HG03108 (cell line): ENCODE measurements around the gene MICAL2.

Experiments
- ATAC-seq: cut with Tn5 transposase; IDR thresholded peaks from one replicate; pipeline ENCODE4 v1.9.1; 2021; ENCODE audit warnings: moderate library complexity; ENCODE audit not compliant: unreplicated experiment

MICAL2 gene

GRCh38 chr11:12077535-12078280 lies 32.7 kb upstream of the MICAL2 start:
- ATAC-seq = no peak

- ATAC-seq = no peak
These were observed 30.4 kb upstream of the MICAL2 start for GRCh38 chr11:12079726-12080556.

GRCh38 chr11:12083380-12083779 lies 27.0 kb upstream of the MICAL2 start:
- no peak for ATAC-seq

GRCh38 chr11:12084256-12084655 lies 26.1 kb upstream of the MICAL2 start:
- no peak for ATAC-seq

- no peak for ATAC-seq
These were observed 24.8 kb upstream of the MICAL2 start for GRCh38 chr11:12085371-12086251.

- ATAC-seq = no peak
These were observed 23.9 kb upstream of the MICAL2 start for GRCh38 chr11:12086271-12087074.

- ATAC-seq = no peak
These were observed 23.1 kb upstream of the MICAL2 start for GRCh38 chr11:12087075-12088004.

GRCh38 chr11:12088047-12088481 lies 22.3 kb upstream of the MICAL2 start:
- no peak for ATAC-seq

GRCh38 chr11:12088531-12088930 lies 21.9 kb upstream of the MICAL2 start:
- no peak for ATAC-seq

- no peak for ATAC-seq
These were observed 21.3 kb upstream of the MICAL2 start for GRCh38 chr11:12089041-12089440.

GRCh38 chr11:12089473-12089872 lies 20.9 kb upstream of the MICAL2 start:
- no peak for ATAC-seq

- ATAC-seq = no peak
These were observed 20.3 kb upstream of the MICAL2 start for GRCh38 chr11:12090061-12090591.

- no peak for ATAC-seq
These were observed 19.6 kb upstream of the MICAL2 start for GRCh38 chr11:12090761-12091258.

GRCh38 chr11:12091956-12092558 lies 18.3 kb upstream of the MICAL2 start:
- ATAC-seq = no peak

GRCh38 chr11:12092714-12093113 lies 17.7 kb upstream of the MICAL2 start:
- no peak for ATAC-seq

- ATAC-seq = no peak
These were observed 15.3 kb upstream of the MICAL2 start for GRCh38 chr11:12094872-12095800.

GRCh38 chr11:12097219-12097618 lies 13.2 kb upstream of the MICAL2 start:
- no peak for ATAC-seq
